GM08714 (cell line): ENCODE measurements around the gene SUSD6.

ENCODE experiments used
- H3K4me3 ChIP-seq: fragments of 200-500 bp; sonication (Bioruptor generic); 2 replicates; pipeline ENCODE4 v1.5.1; 2014; ENCODE audit warnings: mild to moderate bottlenecking, low read length, inconsistent platforms
- ZNF274 ChIP-seq: IDR thresholded peaks from 2 replicates; pipeline ENCODE4 v1.6.1; 2012; ENCODE audit warnings: mild to moderate bottlenecking, low read depth, low read length

SUSD6 gene

GRCh38 chr14:69673578-69674305, 62.3 kb downstream of the SUSD6 start:
- H3K4me3 ChIP-seq, result peak overlapping the region; percentile 27; the same call in 1 of the 2 replicates

GRCh38 chr14:69674546-69675244, 63.3 kb downstream of the SUSD6 start:
- H3K4me3 ChIP-seq, result peak overlapping the region; percentile 27; the same call in 1 of the 2 replicates
- TF ChIP-seq ZNF274, result no peak

More at GRCh38 chr14:69673578-69674305, 62.3 kb downstream of the SUSD6 start:
- TF ChIP-seq ZNF274, result no peak

GRCh38 chr14:69675245-69675583, 63.8 kb downstream of the SUSD6 start:
- no peak for TF ChIP-seq ZNF274

GRCh38 chr14:69675877-69676416, 64.6 kb downstream of the SUSD6 start:
- TF ChIP-seq ZNF274, result no peak

More at GRCh38 chr14:69675245-69675583, 63.8 kb downstream of the SUSD6 start:
- H3K4me3 ChIP-seq, result no peak overlapping the region; the same call in 1 of the 2 replicates

GRCh38 chr14:69676723-69677122, 65.3 kb downstream of the SUSD6 start:
- no peak overlapping the region; the same call in 1 of the 2 replicates for H3K4me3 ChIP-seq
- no peak for TF ChIP-seq ZNF274

More at GRCh38 chr14:69675877-69676416, 64.6 kb downstream of the SUSD6 start:
- H3K4me3 ChIP-seq, result no peak overlapping the region; the same call in 1 of the 2 replicates

- no peak for TF ChIP-seq ZNF274
These were observed 68.9 kb downstream of the SUSD6 start for GRCh38 chr14:69680297-69680696.

GRCh38 chr14:69682136-69682535, 70.7 kb downstream of the SUSD6 start:
- no peak overlapping the region for H3K4me3 ChIP-seq
- TF ChIP-seq ZNF274, result no peak

More at GRCh38 chr14:69680297-69680696, 68.9 kb downstream of the SUSD6 start:
- no peak overlapping the region for H3K4me3 ChIP-seq

GRCh38 chr14:69682621-69683263, 71.3 kb downstream of the SUSD6 start:
- no peak overlapping the region for H3K4me3 ChIP-seq
- TF ChIP-seq ZNF274, result no peak

GRCh38 chr14:69683971-69684370, 72.6 kb downstream of the SUSD6 start:
- TF ChIP-seq ZNF274, result no peak
- no peak overlapping the region for H3K4me3 ChIP-seq

GRCh38 chr14:69684461-69685217, 73.2 kb downstream of the SUSD6 start:
- no peak for TF ChIP-seq ZNF274
- H3K4me3 ChIP-seq, result no peak overlapping the region

- H3K4me3 ChIP-seq, result no peak overlapping the region
- TF ChIP-seq ZNF274, result no peak
These were observed 73.8 kb downstream of the SUSD6 start for GRCh38 chr14:69685218-69685616.

GRCh38 chr14:69685716-69686115, 74.3 kb downstream of the SUSD6 start:
- TF ChIP-seq ZNF274, result no peak
- no peak overlapping the region for H3K4me3 ChIP-seq

- H3K4me3 ChIP-seq, result no peak overlapping the region
- TF ChIP-seq ZNF274, result no peak
These were observed 76.4 kb downstream of the SUSD6 start for GRCh38 chr14:69687606-69688298.
